D721Med (cell line): ENCODE measurements around the gene PCDHGA11.
"Not testable (repeated sequence)": the region's sequence is repeated elsewhere in the genome, so short reads cannot be mapped to it uniquely, and the experiment has no call there.

ENCODE experiments used
- DNase-seq: peaks from one replicate; pipeline ENCODE4 v3.0.0; 2011; ENCODE audit warnings: low spot score; ENCODE audit not compliant: insufficient read length
- FAIRE-seq: peaks from 2 replicates; lab custom pipeline; 2011; peaks lifted over from hg19 to GRCh38; lab: Jason Lieb, UNC
- CTCF ChIP-seq: IDR thresholded peaks from 2 replicates; pipeline ENCODE4 v1.5.1; 2012; ENCODE audit warnings: mild to moderate bottlenecking, control low read depth; ENCODE audit not compliant: insufficient read depth; ENCODE audit errors: missing control alignments

Gene PCDHGA11

DNA sequence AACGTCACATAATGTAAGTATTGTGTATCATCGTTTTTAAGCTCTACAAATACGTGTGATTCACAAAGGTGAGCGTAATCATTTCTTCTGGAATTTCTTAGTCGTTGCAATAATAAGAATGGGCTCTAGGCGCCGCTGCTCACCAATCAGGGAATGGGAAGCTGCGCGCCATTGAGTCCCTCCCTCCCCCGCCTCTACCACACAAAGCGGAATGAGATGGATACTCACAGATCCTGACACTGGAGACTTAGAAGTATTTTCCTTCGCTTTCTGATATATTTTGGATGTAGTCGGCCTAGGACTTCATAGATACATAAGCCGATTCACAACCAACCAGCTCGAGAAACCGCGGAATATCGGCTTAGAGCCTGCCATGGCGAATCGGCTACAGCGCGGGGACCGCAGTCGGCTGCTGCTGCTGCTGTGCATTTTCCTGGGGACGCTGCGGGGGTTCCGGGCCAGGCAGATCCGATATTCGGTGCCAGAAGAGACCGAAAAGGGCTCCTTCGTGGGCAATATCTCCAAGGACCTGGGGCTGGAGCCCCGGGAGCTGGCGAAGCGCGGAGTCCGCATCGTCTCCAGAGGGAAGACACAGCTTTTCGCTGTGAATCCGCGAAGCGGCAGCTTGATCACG is at the start of gene PCDHGA11:
Gene PCDHGA11, plus strand, starts transcription at position 197 of the 634 bp plus-strand sequence. Its CDS starts 177 bp downstream, at position 374.
- FAIRE-seq (no peak), DNase-seq (no peak)
- TF ChIP-seq CTCF, result no peak

GRCh38 chr5:141371572-141372475 is 49.0 kb upstream of the PCDHGA11 start:
- FAIRE-seq (no peak), DNase-seq (no peak)
- no peak for TF ChIP-seq CTCF

GRCh38 chr5:141373673-141374317 is 47.1 kb upstream of the PCDHGA11 start, which contains the start of gene PCDHGA6:
TSS of gene PCDHGA6 (plus strand) at chr5:141373891. CDS start at chr5:141374084, 193 bp downstream.
- peak; percentile 11 for TF ChIP-seq CTCF
- DNase-seq, result no peak
- no peak for FAIRE-seq

- no peak for TF ChIP-seq CTCF
- FAIRE-seq, result no peak
- DNase-seq, result no peak
Observed at GRCh38 chr5:141374627-141375026, 46.2 kb upstream of the PCDHGA11 start.

GRCh38 chr5:141375444-141376155 is 45.3 kb upstream of the PCDHGA11 start:
- not testable (repeated sequence) for DNase-seq, FAIRE-seq

- FAIRE-seq (no peak), DNase-seq (no peak)
Observed at GRCh38 chr5:141382469-141383294, 38.2 kb upstream of the PCDHGA11 start, which contains the start of gene PCDHGA7. TSS of gene PCDHGA7 (plus strand) at chr5:141382742. CDS start at chr5:141382900, 158 bp downstream.

More at GRCh38 chr5:141382469-141383294, 38.2 kb upstream of the PCDHGA11 start, which contains the start of gene PCDHGA7:
- no peak for TF ChIP-seq CTCF
